ENCODE data around the gene AK2. TPM values are rescaled to one million over a fixed set of nuclear protein-coding genes. Genes with fewer than 3 reads are reported as not detected.
"Not testable (repeated sequence)": the region's sequence is repeated elsewhere in the genome, so short reads cannot be mapped to it uniquely, and the experiment has no call there.

Gene AK2
- total RNA-seq, 1 donor from 2014 or later = 164 TPM

DNA sequence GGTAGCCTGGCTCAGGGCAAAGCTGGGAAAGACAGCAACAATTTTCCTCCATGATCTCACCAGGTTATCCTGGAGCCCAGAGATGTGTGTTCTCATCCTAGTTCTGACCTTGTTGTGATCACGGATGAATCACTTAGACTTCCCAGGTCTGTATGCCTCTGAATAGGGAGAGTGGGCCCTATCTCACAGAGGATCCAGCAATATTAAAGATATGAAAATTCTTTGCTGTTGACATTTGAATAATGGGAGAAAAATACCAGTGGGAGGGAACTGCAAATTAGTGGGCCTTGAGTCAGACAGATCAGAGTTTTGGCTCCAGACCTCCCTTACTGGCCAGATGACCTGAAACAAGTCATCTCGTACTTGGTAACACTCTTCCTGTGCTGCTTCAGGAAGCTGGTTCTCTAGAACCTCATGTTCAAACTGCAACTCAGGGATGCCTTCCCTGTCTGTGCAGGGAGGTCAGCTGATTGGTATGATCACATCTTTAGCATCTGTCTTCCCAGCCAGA, 39.2 kb downstream of the AK2 start:
- ATAC-seq = no peak

DNA sequence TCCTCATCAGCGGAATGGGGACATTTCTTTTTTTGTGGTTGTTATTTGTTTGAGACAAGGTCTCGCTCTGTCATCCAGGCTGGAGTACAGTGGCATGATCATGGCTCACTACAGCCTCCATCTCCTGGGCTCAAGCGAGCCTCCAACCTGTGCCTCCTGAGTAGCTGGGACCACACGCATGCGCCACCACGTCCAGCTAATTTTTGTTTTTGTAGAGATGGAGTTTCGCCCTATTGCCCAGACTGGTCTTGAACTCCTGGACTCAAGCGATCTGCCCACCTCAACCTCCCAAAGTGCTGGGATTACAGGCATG, 43.4 kb downstream of the AK2 start:
- not testable (repeated sequence) for ATAC-seq

DNA sequence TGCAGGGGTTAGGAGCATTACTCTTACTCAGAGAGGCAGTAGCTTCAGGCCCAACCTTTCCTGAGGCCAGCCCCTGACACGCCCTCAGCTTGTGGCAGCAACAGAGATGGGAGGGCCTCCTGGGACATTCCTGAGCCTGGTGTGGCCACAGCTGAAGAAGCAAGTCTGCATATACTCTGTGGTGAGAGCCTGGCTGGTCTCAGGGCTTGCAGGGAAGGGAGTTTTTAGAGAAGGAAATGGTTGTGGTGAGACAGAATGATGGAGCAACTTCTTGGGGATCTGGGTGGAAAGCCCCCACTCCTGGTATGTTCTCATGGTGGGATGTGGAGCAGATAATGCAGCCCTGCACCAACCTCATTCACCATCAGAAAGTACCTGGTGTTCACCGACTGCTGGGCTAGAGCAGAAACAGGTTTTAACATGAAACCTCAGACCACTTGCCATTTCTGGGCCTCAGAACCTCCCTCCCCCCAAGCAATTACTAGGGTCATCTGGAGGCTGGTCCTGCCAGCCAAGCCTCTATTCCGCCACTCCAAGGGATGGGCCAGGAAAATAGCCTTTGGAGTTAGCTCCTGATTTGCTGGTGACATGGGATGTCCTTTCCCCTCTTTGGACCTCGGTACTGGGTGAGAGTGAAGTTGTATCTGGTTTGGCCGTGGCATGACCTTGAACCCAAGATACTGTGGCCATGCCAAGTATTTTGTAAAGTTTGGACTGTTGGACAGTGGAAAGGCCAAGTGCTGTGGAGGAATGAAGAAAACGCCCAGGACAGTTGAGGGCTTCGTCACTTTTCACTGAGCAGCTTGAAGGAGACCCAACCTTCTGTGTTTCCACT, 44.0 kb downstream of the AK2 start:
- ATAC-seq = peak; percentile 94

DNA sequence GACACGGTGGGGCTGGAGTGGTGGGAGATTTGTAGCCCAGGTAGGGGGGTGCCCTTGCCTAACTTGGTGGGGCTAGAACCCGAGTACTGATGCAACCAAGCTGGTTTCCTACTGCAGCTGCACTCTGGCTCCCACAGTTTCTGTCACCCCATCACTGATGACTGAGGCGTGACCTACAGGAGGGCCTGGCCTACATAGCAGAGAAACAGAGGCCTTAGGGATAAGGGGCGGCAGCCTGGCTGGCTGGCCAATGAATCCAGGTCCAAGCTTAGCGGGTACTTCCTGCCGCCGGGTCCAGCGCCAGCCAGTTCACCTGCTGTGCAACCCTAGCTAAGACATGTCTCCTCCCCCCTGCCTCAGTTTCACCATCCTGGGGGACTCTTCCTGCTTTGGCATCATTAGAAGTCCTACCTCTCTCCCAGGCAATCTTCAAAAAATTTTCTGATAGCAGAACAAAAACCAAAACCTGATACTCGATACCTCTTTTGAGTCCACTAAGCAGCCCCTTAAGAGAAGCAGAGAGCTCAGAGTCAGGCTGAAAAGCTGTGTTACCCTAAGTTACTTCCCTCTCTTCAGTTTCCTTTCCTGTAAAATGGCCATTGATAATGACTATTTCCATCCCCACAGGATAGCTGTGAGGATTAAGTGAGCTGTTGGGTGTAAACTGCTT, 44.7 kb downstream of the AK2 start:
- ATAC-seq = peak; percentile 11

DNA sequence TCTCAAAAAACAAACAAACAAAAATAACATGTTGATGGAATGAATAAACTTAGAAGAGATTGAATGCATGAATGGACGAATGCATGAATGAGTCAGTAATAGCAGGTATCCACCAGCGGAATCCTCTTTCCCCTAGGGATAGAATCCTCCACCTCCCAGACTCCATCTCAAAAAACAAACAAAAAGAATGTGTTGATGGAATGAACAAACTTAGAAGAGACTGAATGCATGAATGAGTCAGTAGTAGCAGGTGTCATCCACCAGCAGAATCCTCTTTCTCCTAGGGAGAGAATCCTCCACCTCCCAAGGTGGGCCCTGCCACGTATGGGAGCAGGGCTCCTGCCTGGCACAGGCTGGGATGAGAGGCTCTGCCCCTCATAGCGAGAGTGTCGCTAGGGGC, 45.3 kb downstream of the AK2 start:
- ATAC-seq = no peak

DNA sequence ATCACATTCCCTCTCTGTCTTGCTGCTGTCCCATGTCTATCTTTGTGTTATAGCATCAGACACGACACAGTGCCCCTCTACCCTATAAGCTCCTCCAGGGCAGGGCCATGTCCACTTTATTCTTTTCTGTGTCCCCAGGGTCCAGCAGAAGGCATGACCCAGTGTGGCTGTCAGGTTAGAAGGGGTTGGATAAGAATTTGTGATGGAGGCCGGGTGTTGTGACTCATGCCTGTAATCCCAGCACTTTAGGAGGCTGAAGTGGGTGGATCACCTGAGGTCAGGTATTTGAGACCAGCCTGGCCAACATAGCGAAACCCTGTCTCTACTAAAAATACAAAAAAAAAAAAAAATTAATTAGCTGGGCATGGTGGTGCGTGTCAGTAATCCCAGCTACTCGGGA, 45.8 kb downstream of the AK2 start:
- no peak for ATAC-seq

DNA sequence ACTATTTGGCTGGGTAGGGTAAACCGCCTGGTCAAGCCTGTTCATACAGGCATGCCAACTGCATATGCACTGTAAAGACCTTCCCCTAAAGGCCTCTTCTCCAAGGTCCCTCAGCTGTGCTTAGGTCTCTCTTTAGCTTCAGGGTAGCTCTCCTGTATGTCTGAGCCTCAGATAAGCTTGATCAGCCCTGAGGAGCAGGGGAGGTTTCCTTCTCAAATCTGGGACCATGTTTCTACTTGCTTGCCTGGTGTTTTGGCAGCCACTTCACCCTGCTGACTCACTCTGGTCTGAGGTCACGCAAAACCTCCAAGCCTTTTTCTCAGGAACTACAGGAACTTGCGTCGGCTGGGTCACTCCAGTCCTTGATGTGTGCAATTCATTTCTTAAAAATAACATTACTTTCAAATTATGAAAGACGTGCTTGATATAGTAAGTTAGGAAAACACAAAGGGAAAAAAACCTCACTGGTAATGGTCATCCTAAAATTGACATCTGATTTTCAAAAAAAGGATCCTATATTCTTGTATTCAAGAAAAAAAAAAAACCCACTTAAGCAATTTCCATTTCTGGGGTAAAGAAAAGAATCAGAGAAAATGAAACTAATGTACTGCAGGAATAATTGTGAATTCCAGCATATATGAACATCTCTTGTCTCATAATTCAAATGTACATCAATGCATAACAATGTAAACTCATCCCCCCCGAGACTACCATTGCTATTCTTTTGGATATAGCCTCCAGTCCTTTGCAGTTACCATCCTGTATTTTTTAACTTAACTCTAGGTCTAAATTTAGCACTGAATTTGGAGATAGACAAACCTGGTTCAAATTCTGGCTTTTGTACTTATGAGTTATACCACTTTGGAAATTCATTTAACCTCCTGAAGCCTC, 47.3 kb downstream of the AK2 start:
- peak; percentile 61 for ATAC-seq

DNA sequence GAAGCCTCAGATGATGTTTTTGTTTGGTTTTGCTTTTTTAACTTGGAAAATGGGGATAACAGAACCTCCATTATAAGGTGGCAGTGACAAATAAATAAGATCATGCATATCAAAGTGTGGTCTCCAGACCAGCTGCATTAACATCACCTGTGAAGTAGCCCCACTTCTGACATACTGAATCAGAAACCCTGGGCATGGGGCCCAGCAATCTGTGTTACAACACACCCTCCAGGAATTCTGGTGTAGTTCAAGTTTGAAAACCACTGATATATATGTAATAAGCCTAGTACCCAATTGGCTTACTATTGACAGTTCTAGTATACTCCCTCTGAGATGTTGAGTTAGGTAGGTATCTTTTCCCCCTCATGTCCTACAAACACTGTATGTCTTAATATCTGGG, 48.0 kb downstream of the AK2 start:
- ATAC-seq = no peak

DNA sequence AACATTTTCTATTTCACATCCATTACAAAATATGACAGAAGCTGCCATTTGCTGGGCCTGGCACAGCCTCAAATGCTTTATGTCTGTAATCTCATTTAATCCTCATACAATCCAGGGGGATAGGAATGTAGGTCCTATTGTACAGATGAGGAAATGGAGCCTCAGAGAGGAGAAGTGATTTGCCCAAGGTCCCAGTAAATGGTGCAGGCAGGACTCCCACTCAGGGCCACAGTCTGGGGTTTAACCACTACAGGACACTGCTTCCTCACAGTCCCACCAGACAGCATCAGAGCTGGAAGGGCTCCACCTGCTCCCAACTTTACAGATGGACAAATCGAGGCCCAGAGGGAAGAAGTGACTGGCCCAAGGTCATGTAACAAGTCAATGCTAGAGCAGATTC, 51.5 kb downstream of the AK2 start:
- ATAC-seq = no peak

DNA sequence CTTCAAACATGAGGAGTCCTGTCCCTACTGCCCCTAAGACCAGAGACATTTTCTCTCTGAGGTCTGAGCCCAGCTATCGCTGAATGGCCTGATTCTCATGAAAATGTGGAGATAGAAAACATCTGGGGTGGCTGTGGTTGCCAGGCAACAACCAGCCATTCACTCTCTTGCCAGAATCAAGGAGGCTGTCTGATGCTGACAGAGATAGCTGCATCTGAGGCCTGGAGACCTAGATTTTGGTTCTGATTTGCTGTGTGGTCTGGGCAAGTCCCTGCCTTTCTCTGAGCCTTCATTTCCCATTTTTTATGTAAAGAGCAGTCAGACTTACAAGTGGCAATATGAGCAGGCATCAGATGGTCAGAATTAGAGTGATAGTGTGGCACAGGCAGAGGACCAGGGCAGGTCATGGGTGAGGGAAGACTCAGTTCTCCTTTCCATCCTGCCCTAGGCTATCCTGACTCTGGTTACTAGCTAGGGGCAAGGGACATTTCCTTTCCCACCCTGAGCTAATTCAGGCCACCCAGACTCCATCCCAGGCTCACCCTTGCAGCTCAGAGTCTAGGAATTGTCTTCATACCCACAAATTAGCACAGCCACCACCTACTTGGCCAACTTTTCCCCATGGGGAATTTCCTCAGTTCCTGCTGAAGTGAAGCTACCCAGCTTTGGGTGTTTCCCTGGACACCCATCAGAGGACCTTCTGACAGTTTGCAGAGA, 52.1 kb downstream of the AK2 start:
- ATAC-seq = no peak

DNA sequence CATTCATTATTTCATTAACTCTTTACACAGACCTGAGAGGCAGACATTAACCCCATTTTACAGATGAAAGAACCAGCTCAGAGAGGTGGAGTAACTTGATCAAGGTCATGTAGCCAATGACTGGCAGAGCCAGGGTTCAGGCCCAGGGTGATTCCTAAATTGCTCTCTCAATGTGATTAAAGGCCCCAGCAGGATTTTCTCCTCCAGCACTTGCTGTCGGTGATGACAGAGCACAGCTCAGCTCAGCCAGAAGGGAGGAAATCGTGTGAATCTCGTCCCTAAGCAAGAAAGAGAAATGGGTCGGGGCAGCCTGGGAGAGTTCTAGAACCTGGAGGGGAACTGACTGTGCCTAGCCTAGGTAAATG, 52.6 kb downstream of the AK2 start:
- no peak for ATAC-seq

DNA sequence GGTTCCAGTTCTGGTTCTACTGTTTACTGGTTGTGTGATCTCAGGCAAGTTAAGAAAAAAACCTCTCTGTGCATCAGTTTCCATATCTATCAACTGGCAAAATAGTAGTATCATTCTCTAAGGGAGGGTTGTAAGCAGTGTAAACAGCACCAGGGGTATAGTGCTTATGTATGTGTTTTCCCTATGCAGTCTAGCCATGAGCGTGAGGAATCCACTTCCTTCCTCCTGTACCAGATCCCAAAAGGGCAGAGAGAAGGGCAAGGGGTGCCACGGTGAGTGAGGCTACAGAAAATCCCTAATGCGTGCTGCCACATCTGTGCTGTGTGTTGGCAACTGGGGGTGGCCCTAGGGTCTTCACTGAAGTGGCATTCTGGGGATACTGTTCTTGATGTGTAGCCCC, 53.7 kb downstream of the AK2 start:
- no peak for ATAC-seq

DNA sequence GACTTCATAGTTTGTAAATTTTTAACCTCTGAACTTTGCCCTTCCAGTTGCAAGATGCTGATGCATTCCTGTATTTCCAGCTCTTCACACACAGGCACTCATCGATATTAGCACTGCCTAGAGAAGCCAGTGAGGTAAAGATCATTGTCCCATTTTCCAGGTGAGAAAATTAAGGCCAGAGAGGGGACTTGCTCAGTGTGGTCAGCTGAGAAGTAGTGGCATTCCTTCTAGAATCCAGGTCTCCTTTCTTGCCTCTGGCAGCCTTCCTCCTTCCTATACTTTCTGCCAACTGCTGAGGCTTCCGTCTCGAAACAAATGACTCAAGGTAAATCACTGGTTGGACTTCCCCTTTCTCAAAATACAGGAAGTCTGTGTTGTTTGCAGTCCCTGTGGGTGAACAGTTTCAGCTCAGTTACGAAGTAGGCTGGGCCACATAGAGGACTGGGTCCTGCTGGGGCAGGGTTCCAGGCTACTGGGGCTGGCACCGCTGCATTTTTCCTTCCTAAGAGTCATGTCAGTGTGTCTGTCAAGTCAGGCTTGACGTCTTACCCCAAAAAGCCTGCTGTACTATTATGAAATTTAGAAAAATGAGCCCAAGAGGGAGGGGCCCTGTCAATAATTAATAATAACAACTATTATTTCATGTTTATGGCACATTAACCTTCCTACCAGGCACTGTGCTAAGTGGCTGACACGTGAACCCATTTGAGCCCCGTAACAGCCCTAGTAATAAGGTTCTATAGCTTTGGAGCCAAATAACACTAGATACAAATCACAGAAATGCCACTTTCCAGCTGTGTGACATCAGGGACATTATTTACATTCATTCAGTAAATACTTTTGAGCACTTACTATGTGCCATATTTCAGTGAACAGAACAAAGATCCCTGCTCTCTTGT, 55.4 kb downstream of the AK2 start:
- ATAC-seq = peak; percentile 93

DNA sequence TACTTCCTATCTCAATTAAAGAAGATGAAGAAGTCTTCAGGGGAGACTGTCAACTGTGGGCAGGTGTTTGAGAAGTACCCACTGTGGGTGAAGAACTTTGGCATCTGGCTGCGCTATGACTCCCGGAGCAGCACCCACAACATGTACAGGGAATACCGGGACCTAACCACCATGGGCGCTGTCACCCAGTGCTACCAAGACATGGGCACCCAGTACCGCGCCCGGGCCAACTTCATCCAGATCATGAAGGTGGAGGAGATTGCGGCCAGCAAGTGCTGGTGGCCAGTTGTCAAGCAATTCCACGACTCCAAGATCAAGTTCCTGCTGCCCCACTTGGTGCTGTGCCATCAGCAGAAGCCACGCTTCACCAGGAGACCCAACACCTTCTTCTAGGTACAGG, 56.6 kb downstream of the AK2 start:
- ATAC-seq = no peak

DNA sequence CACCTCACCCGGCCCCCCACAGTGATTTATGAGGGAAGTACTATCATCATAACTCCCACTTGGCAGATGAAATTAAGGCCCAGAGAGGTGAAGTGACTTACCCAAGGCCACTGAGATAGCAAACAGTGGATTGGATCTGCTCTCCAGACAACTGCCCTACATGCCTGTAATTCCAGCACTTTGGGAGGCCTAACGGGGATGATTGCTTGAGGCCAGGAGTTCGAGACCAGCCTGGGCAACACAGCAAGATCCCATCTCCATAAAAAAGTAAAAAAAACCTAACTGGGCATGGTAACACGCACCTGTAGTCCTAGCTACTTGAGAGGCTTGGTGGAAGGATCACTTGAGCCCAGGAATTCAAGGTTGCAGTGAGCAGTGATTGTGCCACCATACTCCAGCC, 57.8 kb downstream of the AK2 start:
- ATAC-seq = no peak

DNA sequence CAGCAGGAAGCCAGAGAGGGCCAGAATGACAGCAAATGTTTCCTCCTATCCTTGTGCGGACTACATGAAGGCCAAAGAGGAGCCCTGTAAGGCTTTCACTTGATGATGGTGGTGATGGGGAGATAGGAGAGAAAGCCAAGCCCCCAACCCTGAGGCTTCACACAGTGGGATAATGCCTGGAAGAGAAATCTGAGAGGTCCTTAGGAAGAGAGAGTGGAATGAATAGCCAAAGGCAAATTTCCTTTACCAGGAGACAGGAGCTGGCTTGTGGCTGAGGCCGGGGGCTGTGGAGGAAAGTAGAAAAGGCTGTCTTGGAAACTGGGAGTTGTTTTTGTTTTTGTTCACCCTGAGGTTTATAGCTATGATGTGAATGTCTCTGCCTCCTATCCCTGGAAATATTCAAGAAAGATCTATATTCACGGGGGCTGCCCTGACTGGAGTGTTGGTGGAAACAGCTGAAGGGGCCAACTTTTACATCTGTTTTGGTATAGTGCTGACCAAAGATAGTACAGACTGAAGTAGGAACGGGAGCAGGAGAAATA, 59.1 kb downstream of the AK2 start:
- no peak for ATAC-seq

DNA sequence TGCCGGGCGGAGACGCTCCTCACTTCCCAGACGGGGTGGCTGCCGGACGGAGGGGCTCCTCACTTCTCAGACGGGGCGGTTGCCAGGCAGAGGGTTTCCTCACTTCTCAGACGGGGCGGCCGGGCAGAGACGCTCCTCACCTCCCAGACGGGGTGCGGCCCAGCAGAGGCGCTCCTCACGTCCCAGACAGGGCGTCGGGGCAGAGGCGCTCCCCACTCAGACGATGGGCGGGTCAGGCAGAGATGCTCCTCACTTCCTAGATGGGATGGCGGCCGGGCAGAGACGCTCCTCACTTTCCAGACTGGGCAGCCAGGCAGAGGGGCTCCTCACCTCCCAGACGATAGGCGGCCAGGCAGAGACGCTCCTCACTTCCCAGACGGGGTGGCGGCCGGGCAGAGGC, 61.6 kb downstream of the AK2 start:
- ATAC-seq = not testable (repeated sequence)

DNA sequence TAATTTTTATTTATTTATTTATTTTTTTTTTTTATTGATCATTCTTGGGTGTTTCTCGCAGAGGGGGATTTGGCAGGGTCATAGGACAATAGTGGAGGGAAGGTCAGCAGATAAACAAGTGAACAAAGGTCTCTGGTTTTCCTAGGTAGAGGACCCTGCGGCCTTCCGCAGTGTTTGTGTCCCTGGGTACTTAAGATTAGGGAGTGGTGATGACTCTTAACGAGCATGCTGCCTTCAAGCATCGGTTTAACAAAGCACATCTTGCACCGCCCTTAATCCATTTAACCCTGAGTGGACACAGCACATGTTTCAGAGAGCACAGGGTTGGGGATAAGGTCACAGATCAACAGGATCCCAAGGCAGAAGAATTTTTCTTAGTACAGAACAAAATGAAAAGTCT, 63.2 kb downstream of the AK2 start:
- not testable (repeated sequence) for ATAC-seq

DNA sequence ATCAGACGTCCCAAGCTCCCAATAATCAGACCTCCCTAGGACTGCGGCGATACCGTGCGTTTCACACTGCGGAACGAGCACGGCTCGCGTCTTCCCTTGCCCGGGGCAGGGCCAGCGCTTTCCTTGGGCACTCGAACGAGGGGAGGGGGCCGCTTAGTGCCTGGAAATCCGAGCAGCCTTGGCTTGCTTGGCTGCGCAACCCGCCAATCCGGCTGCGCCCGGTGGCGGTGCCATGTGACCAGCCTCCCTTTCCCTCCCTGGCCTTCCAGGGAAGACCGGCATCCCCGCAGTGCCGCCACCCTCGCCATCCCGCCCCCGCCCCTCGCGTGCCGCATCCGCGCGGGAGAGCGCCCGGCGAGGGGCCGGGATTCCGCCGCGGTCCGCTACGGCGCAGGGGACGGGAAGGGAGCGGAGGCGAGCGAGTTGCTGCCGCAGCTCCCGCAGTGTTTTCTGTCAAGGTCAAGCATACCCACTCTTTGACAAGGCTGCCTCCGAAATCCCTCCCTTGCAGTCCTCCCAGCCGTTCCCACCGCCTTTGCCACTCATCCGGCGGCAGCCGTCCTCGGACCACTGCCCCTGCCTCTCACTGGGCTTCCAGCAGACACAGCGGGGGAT, 63.8 kb downstream of the AK2 start:
- ATAC-seq = peak; percentile 60

DNA sequence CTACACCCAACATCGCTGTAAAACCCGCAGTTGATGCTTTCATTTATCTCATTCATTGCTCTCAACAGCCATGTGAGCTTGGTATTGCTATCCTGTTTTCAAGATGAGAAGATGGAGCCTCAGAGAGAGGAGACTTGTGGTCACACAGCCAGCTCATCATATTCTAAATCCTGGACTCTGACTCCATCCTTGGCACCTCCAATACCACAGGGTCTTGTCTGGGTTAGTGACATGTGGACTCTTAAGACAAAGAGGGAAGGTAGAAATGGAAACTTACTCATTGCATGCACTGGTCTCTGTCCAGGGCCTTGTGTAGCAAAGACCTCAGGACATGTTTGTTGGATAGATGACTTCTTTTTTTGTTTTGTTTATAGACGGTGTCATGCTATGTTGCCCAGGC, 65.1 kb downstream of the AK2 start:
- ATAC-seq = no peak

DNA sequence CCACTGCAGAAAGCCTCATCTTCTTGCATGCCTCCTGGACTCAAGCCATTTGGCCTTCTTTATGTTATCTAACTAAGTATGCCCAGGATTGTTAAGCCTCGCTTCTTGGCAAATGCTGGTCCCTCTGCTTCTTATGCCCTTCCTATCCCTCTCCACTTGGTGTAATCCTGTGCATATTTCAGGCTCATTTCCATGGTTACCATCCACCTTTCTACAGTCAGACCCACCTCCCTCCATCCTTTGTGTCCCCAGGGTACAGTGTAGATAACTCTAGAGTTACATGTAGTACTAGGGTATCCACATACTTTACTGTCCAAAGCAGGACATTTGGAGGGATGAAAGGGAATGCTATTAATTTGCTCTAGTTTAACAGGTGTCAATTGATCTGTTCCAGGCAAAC, 65.5 kb downstream of the AK2 start:
- ATAC-seq = no peak
